ENCODE measurements around the gene GPR142.
A peak's percentile ranks its signal among the peaks of the same experiment; 100 is the strongest.

The GPR142 gene

DNA sequence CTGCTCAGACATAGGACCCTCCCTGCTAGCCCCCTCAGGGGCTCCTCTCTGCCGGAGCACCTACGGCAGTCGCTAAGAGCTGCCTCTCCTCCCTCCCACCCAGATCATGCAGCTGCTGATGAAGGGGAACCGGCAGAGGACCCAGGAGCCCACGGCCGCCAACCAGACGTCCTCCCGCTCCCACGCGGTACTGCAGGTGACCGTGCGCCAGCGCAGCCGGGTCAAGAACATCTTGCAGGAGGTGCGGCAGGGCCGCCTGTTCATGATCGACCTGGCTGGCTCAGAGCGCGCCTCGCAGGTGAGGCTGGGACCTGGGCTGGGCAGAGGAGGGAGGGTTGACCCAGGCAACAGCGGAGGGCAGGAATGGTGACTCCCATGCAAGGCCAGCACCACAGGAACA is 22.6 kb upstream of the GPR142 start:
- DNase-seq (ENCODE audit: low read depth in 2 of 2), result no peak

DNA sequence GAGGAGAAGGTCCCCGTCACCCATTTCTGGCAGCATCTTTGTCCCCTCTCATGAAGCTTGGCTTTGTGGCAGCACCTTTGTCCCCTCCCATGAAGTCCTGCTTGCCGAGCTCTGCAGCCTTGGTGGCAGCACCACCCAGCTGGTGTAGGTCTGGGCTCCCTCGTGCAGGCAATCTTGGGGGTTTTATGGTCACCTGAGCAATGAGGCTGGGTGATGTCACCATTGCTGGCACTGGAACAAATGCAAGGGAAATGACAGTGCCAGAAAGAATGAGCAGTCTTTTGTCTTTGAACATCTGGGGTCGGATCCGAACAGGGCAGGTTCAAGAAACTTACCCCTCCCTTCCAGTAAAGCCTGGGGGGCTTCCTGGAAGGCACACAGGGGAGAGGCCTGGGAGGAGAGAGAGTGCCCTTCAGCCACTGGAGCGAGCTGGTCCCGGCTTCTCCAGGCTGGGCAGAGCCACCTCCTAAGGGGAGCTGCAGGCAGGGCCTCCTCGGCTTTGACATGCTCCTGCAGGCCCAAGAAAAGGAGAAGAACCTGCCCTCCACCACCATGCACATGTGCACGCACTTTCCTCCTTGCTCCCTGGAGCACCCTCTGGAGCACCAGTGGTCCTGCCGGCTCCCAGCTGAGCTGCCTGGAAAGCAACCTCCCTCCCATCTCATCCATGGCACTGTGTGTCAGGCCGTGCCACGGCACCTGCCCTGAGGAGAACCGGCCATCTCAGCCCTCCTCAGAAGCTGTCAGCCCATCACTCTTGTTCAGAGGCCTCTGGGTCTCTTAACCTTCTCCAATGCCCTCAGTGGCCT is 21.7 kb upstream of the GPR142 start:
- DNase-seq (ENCODE audit: low read depth in 2 of 2), result no peak

DNA sequence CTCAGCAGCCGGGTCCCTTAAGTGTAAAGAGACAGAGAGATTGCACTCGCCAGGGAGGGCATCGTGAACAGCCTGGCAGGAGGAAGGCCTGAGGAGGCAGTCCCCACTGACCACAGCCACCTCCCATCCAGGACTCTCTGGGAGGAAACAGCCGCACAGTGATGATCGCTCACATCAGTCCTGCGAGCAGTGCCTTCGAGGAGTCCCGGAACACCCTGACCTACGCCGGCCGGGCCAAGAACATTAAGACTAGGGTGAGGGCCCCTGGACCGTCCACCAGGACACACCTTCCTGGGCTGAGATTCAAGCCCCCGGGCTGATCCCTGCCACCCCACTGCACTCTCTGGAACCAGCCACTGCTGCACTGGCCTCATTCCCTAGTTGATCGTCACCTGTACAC is 19.7 kb upstream of the GPR142 start:
- no peak for DNase-seq (ENCODE audit: low read depth in 2 of 2)

DNA sequence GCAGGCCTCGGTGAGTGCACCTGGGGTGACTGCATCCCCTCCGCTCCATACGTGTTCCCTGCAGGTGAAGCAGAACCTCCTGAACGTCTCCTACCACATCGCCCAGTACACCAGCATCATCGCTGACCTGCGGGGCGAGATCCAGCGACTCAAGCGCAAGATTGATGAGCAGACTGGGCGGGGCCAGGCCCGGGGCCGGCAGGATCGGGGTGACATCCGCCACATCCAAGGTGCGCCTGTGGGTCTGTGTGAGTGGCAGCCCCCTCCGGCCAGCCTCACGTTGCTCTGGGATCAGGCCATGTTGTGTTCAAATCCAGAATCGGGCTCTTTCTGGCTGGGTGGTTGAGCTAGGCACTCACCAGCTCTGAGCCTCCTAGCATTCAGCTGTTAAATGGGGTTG is 18.2 kb upstream of the GPR142 start:
- DNase-seq (ENCODE audit: low read depth in 2 of 2), result no peak

DNA sequence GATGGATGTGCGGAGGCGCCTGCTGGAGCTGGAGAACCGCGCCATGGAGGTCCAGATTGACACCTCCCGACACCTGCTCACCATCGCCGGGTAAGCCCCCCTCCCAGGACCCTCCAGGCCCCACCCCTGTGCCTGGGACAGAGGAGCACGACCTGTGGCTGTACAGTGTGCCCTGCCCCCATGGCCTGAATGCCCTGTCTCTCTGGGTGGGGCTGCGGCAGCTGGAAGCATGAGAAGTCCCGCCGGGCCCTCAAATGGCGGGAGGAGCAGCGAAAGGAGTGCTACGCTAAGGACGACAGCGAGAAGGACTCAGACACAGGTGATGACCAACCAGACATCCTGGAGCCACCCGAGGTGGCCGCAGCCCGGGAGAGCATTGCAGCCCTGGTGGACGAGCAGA is 16.8 kb upstream of the GPR142 start:
- no peak for DNase-seq (ENCODE audit: low read depth in 2 of 2)

GRCh38 chr17:74351552-74352210 is 15.6 kb upstream of the GPR142 start:
- DNase-seq (ENCODE audit: low read depth in 2 of 2), result no peak

GRCh38 chr17:74353446-74354060 is 13.8 kb upstream of the GPR142 start:
- DNase-seq (ENCODE audit: low read depth in 2 of 2), result no peak

DNA sequence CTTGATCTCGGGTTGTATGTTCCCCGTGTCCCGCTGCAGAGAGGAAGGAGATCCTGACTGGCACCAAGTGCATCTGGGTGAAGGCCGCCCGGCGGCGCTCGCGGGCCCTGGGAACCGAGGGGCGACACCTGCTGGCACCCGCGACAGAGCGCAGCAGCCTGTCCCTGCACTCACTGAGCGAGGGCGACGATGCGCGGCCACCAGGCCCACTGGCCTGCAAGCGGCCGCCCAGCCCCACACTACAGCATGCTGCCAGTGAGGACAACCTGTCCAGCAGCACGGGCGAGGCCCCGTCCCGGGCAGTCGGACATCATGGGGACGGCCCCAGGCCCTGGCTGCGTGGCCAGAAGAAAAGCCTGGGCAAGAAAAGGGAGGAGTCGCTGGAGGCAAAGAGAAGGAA is 13.2 kb upstream of the GPR142 start:
- no peak for DNase-seq (ENCODE audit: low read depth in 2 of 2)

- no peak for DNase-seq (ENCODE audit: low read depth in 2 of 2)
These were observed 12.7 kb upstream of the GPR142 start for GRCh38 chr17:74354561-74354960.

DNA sequence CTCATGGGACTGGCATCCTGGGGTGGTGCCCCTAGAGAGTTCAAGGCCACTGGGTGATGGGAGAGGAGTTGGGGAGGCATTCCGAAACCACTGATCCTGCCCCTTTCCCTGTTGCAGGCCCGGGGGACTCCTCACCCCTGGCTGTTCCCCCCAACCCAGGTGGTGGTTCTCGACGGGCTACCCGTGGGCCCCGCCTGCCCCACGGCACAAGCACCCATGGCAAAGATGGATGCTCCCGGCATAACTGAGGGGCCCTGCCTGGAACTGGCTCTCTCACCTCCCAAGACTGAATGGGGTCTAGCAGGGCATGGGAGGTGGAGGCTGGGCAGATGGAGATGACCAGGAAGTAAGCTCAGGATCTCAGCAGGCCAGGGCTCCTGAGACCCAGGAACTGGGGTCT is 12.2 kb upstream of the GPR142 start:
- DNase-seq (ENCODE audit: low read depth in 2 of 2), result no peak

- DNase-seq (ENCODE audit: low read depth in 2 of 2), result no peak
These were observed 10.4 kb upstream of the GPR142 start for GRCh38 chr17:74356646-74357465.

DNA sequence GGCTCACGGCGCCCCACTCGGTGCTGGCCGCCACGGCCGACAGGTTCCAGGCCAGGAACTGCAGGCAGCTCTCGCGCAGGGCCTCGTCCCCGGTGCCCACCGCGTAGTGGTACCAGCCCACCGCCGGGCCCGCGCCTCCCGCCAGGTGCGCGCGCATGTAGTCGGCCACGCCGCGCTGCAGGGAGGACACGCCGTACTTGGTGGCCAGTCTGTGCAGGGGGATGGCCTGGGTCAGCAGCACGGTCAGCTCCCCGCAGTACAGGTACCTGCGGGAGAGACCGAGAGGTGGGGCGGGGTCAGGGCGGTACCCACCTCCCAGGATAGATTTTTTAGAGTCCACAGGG is 9.9 kb upstream of the GPR142 start:
- no peak for DNase-seq (ENCODE audit: low read depth in 2 of 2)

DNA sequence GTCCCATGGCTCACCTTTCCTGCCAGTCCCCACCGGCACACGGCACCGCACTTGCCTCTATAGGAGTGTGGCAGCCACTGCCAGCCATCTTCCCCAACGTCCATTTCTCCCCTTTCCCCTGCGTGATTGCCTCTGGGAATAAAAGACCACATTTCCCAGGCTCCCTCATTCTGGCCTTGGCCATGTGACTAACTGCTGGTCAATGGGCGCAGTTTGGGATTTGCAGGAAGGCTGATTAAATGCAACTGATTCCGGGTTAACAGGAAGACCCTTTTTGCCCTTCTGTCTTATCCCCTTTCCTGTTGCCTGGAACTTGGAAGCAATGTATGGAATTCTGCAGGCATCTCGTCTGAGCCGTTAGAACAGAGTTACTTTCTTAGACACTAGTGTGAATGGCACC is 8.6 kb upstream of the GPR142 start:
- DNase-seq (ENCODE audit: low read depth in 2 of 2), result no peak

- no peak for DNase-seq (ENCODE audit: low read depth in 2 of 2)
These were observed 7.4 kb upstream of the GPR142 start for GRCh38 chr17:74359916-74360315.

DNA sequence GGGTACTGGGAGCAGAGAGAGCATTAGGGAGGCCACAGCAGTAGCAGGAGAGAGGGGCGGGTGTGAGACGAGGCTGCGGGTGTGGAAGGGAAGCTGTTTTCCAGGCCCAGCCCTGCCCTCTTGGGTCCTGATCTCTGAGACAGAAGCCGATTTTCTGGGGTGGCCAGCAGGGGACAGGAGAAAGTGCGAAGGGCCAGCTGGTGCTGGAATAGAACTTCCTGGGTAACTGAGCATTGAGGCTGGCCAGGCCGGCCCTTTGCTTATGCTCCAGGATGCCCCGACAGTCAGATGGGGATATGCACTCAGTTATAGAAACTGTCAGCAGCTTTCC is 6.4 kb upstream of the GPR142 start:
- DNase-seq (ENCODE audit: low read depth in 2 of 2), result no peak

GRCh38 chr17:74361230-74362068 is 5.9 kb upstream of the GPR142 start, which contains the start of gene BTBD17:
Gene BTBD17, minus strand, starts transcription at chr17:74361868. Its CDS starts 49 bp downstream, at chr17:74361819.
- no peak for DNase-seq (ENCODE audit: low read depth in 2 of 2)

- no peak for DNase-seq (ENCODE audit: low read depth in 2 of 2)
These were observed 5.3 kb upstream of the GPR142 start for GRCh38 chr17:74362069-74362405.

- DNase-seq (ENCODE audit: low read depth in 2 of 2), result no peak
These were observed 4.4 kb upstream of the GPR142 start for GRCh38 chr17:74362810-74363498.

DNA sequence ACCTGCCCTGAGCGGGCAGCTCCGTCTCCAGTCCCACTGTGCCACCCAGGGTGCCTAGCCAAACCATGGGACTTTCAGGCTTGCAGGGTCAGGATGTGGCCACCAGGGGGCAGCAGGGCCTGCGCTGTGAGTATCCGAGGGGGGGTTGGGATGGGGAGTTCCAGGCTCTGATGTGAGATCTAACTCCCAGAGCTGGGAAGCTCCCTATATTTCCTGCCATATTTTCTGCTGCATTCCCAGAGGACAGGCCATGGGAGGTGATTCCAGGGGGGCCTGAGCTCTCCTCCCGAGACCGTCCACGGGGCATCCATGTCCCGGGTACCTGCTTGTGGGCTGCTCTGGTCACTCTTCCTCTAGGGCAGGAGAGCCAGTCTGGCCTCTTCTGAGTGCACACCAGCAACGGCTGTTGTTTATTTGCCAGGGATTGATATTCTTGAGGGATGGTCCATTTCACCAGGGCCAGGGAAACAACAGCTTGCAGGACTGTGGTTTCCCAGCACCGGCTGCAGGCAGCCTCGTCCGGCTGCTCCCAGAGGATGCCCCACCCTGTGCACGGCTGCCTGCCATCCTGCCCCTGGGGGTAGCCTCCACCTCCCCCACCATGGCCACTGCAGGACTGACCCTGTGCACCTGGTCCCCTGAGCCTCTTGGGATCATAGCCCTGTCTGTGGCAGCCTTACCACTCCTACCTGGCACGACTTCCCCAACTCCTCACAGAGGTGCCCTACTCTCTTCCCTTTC is 1.2 kb downstream of the GPR142 start:
- DNase-seq (ENCODE audit: low read depth in 2 of 2), result peak; percentile 16 to 25

DNA sequence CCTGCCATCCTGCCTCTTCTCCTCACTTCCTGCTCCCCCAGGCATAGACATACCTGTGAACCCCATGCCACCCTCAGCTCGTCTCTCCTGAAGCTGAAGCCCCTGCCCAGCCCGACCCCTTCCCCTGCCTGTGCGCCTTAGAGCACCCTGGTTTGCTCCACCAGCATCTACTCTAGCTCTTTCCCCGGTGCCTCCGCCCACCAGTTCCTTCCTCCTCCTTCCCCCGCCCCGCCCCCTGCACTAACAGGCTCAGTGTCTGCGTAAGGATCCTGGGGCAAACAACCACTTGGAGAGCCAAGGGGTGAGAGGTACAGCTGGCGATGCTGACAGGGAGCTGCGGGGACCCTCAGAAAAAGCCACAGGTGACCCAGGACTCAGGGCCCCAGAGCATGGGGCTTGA is 1.9 kb downstream of the GPR142 start:
- no peak for DNase-seq (ENCODE audit: low read depth in 2 of 2)

Measured in fibroblast of skin of left quadriceps (primary cell).